SK-N-SH treated with all-trans-retinoic acid at 6 μM for 48 hours (cell line): Measurements from ENCODE around the gene CBARP.
A peak's percentile ranks its signal among the peaks of the same experiment; 100 is the strongest.

ENCODE experiments used
- ATAC-seq: fragments of 200-7000 bp; cut with Tn5 transposase; 3 replicates; pipeline ENCODE4 v1.9.1; 2020; ENCODE audit warnings: mild to moderate bottlenecking, moderate library complexity
- ARNTL ChIP-seq: fragments of 450-650 bp; formaldehyde crosslinking; IDR thresholded peaks from 2 replicates; pipeline ENCODE4 v1.5.0; 2020; ENCODE audit warnings: low read depth, mild to moderate bottlenecking, moderate library complexity, borderline replicate concordance
- BACH2 ChIP-seq: fragments of 250-450 bp; sonication (Bioruptor Pico); IDR thresholded peaks from 2 replicates; pipeline ENCODE4 v1.9.0; 2021; ENCODE audit warnings: mild to moderate bottlenecking, borderline replicate concordance
- CREB5 ChIP-seq: fragments of 250-450 bp; sonication (Bioruptor Pico); IDR thresholded peaks from 2 replicates; pipeline ENCODE4 v1.5.1; 2020; ENCODE audit warnings: low read depth, mild to moderate bottlenecking, moderate library complexity
- CSDC2 ChIP-seq: fragments of 250-450 bp; sonication (Bioruptor Pico); IDR thresholded peaks from 2 replicates; pipeline ENCODE4 v1.5.0; 2020; ENCODE audit warnings: mild to moderate bottlenecking, moderate library complexity
- GLIS3 ChIP-seq: fragments of 250-450 bp; sonication (Bioruptor Pico); IDR thresholded peaks from 2 replicates; pipeline ENCODE4 v1.5.0; 2020; ENCODE audit warnings: mild to moderate bottlenecking, moderate library complexity
- OSR1 ChIP-seq: fragments of 250-450 bp; sonication (Bioruptor Pico); IDR thresholded peaks from 2 replicates; pipeline ENCODE4 v1.8.0; 2022; ENCODE audit warnings: moderate library complexity, mild to moderate bottlenecking, inconsistent platforms
- PATZ1 ChIP-seq: fragments of 250-450 bp; sonication (Bioruptor Pico); IDR thresholded peaks from 2 replicates; pipeline ENCODE4 v1.8.0; 2020; ENCODE audit warnings: mild to moderate bottlenecking, moderate library complexity, borderline replicate concordance
- POU6F1 ChIP-seq: fragments of 250-450 bp; sonication (Bioruptor Pico); IDR thresholded peaks from 2 replicates; pipeline ENCODE4 v1.8.0; 2021; ENCODE audit warnings: low read depth, mild to moderate bottlenecking, moderate library complexity, borderline replicate concordance
- PPARA ChIP-seq: fragments of 250-450 bp; sonication (Bioruptor Pico); IDR thresholded peaks from 2 replicates; pipeline ENCODE4 v1.5.0; 2020; ENCODE audit warnings: mild to moderate bottlenecking, borderline replicate concordance
- SNAI2 ChIP-seq: fragments of 250-450 bp; sonication (Bioruptor Pico); IDR thresholded peaks from 2 replicates; pipeline ENCODE4 v1.5.0; 2020; ENCODE audit warnings: mild to moderate bottlenecking, moderate library complexity
- TCF4 ChIP-seq: fragments of 250-450 bp; sonication (Bioruptor Pico); IDR thresholded peaks from 2 replicates; pipeline ENCODE4 v1.8.0; 2021; ENCODE audit warnings: mild to moderate bottlenecking, moderate library complexity, borderline replicate concordance
- TOX ChIP-seq: fragments of 250-450 bp; sonication (Bioruptor Pico); IDR thresholded peaks from 2 replicates; pipeline ENCODE4 v1.8.0; 2021; ENCODE audit warnings: mild to moderate bottlenecking, moderate library complexity, borderline replicate concordance
- TSHZ2 ChIP-seq: fragments of 250-450 bp; sonication (Bioruptor Pico); IDR thresholded peaks from 2 replicates; pipeline ENCODE4 v1.5.0; 2020; ENCODE audit warnings: mild to moderate bottlenecking, moderate library complexity
- ZC3H10 ChIP-seq: fragments of 250-450 bp; sonication (Bioruptor Pico); IDR thresholded peaks from 2 replicates; pipeline ENCODE4 v1.5.1; 2021; ENCODE audit warnings: mild to moderate bottlenecking, moderate library complexity
- ZFP3 ChIP-seq: fragments of 250-450 bp; sonication (Bioruptor Pico); IDR thresholded peaks from 2 replicates; pipeline ENCODE4 v1.5.0; 2020; ENCODE audit warnings: mild to moderate bottlenecking, moderate library complexity
- ZFP30 ChIP-seq: fragments of 450-650 bp; formaldehyde crosslinking; IDR thresholded peaks from 2 replicates; pipeline ENCODE4 v1.5.0; 2022; ENCODE audit warnings: mild to moderate bottlenecking, moderate library complexity
- ZNF70 ChIP-seq: fragments of 450-650 bp; formaldehyde crosslinking; IDR thresholded peaks from 2 replicates; pipeline ENCODE4 v1.5.0; 2020; ENCODE audit warnings: mild to moderate bottlenecking, moderate library complexity
- ZNF8 ChIP-seq: fragments of 450-650 bp; formaldehyde crosslinking; IDR thresholded peaks from 2 replicates; pipeline ENCODE4 v1.5.0; 2020; ENCODE audit warnings: mild to moderate bottlenecking, moderate library complexity

The CBARP gene

GRCh38 chr19:1214299-1214861 lies 23.4 kb downstream of the CBARP start:
- ATAC-seq = peak; percentile 3; the same call in 2 of the 3 replicates
- TF ChIP-seq ZNF70 (CRISPR knock-in tag) (no peak), ZFP3 (no peak), ZFP30 (CRISPR knock-in tag) (no peak), SNAI2 (no peak), TCF4 (CRISPR knock-in tag) (no peak), BACH2 (CRISPR knock-in tag) (no peak), PATZ1 (CRISPR knock-in tag) (no peak), OSR1 (CRISPR knock-in tag) (no peak), GLIS3 (no peak)
- TF ChIP-seq, all 23 proteins: peak for 0

GRCh38 chr19:1213391-1214286 lies 24.2 kb downstream of the CBARP start:
- TF ChIP-seq ARNTL = no peak
- no peak for TF ChIP-seq TCF4 (CRISPR knock-in tag)
- no peak for TF ChIP-seq ZC3H10
- no peak for TF ChIP-seq ZNF8 (CRISPR knock-in tag)
- no peak for TF ChIP-seq CREB5
- no peak for TF ChIP-seq GLIS3
- TF ChIP-seq CSDC2 (CRISPR knock-in tag) = no peak
- TF ChIP-seq TSHZ2 (CRISPR knock-in tag) = no peak
- TF ChIP-seq ZFP3 = no peak
- TF ChIP-seq, all 23 proteins: peak for 0
- ATAC-seq = peak; percentile 78

- no peak for ATAC-seq
- no peak for TF ChIP-seq CREB5
- TF ChIP-seq TSHZ2 (CRISPR knock-in tag) = no peak
- TF ChIP-seq PATZ1 (CRISPR knock-in tag) = no peak
- no peak for TF ChIP-seq TOX (CRISPR knock-in tag)
- TF ChIP-seq CSDC2 (CRISPR knock-in tag) = no peak
- no peak for TF ChIP-seq POU6F1 (CRISPR knock-in tag)
- no peak for TF ChIP-seq PPARA (CRISPR knock-in tag)
These were observed 26.1 kb downstream of the CBARP start for GRCh38 chr19:1211494-1212234.
